Measurements from ENCODE around the gene IFI27L1.

The IFI27L1 gene

DNA sequence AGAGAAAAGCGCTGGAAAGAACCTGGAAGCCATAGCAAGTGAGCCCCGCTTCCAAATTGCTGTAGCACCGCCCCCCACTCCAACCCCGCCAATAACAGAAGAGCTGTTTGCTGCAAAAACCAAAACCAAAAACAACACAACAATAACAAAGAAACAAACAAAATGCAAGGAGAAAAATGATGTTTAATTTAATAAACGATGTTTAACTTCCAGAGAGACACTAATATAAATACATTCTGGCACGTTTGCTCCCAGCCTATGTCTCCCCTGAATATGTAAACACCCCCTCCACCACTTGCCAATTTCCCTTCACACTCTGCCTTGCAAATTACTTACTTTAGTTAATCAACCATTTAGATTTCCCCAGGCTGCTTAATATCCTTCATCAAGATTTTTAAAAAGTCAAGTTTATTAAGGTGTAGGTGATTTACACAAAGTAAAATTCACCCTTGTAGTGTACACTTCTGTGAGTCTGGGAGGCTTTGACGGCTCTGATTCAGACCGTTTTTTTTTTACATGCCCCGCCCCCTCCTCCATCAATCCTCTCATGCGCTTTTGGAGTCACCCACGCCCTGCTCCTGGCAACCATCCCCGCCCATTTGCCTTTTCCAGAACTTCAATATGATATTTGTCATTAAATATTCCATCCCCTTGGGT is 48.8 kb downstream of the IFI27L1 start:
- peak; percentile 69 for DNase-seq (ENCODE audit: low spot score)
- Histone ChIP-seq H3K27ac (peak overlapping the region; percentile 80 to 87), H3K4me3 (peak overlapping the region; percentile 77)
- TF ChIP-seq, protein P1, sequence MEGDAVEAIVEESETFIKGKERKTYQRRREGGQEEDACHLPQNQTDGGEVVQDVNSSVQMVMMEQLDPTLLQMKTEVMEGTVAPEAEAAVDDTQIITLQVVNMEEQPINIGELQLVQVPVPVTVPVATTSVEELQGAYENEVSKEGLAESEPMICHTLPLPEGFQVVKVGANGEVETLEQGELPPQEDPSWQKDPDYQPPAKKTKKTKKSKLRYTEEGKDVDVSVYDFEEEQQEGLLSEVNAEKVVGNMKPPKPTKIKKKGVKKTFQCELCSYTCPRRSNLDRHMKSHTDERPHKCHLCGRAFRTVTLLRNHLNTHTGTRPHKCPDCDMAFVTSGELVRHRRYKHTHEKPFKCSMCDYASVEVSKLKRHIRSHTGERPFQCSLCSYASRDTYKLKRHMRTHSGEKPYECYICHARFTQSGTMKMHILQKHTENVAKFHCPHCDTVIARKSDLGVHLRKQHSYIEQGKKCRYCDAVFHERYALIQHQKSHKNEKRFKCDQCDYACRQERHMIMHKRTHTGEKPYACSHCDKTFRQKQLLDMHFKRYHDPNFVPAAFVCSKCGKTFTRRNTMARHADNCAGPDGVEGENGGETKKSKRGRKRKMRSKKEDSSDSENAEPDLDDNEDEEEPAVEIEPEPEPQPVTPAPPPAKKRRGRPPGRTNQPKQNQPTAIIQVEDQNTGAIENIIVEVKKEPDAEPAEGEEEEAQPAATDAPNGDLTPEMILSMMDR (IDR thresholded peaks at IDR 0.05) = no peak

DNA sequence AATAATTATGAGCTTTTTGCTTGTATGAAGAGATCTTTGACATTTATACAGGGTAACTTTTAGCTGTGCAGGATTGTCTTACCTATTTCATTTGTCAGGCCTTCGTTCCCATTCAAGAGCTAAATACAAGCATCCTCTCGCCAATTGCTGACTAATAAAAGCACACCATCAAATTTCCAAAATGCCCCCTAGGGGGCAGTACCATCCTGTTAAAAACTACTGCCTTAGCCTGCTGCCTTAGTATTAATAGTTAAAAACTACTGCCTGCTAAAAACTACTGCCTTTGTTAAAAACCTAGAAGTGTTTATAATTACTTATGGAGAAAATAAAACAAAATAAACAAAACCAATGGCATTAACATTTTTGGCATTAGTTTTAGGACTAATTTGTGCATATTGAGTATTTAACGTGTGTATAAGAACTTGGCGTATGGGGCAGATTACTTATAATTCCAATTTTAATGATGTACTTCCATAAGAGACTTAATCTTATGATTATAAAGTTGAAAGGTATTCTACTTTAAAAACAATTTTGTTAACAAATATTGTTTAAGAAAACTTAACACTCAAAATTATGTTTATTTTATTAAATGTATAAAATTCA is 51.3 kb downstream of the IFI27L1 start:
- TF ChIP-seq, protein P1 (IDR thresholded peaks at IDR 0.05) = peak; percentile 63
- DNase-seq (ENCODE audit: low spot score) = peak; percentile 36
- H3K4me3 ChIP-seq = no peak overlapping the region
- no peak overlapping the region for H3K27ac ChIP-seq

DNA sequence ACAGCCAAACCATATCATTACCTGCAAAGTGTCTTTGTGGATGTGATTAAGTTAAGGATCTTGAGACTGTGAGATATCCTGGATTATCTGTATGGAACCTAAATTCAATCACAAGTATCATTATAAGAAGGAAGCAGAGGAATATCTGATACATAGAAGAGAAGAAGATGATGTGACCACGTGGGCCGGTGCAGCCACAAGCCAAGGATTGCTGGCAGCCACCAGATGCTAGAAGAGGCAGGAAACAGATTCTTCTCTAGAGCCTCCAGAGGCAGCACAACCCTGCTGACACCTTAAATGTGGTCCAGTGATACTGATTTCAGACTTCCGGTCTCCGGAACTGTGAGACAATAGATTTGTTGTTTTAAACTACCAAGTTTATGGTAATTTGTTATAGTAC is 54.4 kb downstream of the IFI27L1 start:
- TF ChIP-seq, protein P1 (IDR thresholded peaks at IDR 0.05) = no peak
- no peak overlapping the region for H3K4me3 ChIP-seq
- no peak overlapping the region for H3K27ac ChIP-seq
- no peak for DNase-seq (ENCODE audit: low spot score)

- DNase-seq (ENCODE audit: low spot score) = peak; percentile 84
- Histone ChIP-seq H3K27ac (no peak overlapping the region), H3K4me3 (no peak overlapping the region)
- TF ChIP-seq, protein P1 (IDR thresholded peaks at IDR 0.05) = peak; percentile 91
Observed at GRCh38 chr14:94136575-94137331, 55.6 kb downstream of the IFI27L1 start.

DNA sequence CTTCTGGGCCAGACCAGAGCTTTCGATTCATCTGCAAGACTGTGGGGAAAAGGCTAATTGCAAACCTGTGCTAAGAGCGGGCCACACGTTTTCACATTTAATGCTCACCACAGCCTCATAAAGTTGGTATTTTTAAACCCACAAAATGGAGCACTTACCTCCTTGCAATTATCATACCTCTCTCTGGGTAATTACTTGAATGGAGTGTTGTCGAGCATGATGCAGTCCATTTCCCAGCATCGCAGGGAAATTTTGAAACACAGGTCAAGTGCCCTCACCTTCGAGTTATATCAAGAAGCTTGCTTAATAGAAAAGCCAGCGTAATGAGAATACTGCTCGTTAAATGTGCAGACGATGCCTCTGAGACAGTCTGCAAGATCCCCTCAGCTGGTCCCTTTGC is 57.1 kb downstream of the IFI27L1 start:
- Histone ChIP-seq H3K27ac (no peak overlapping the region), H3K4me3 (no peak overlapping the region)
- TF ChIP-seq, protein P1 (IDR thresholded peaks at IDR 0.05) = no peak
- DNase-seq (ENCODE audit: low spot score) = no peak

DNA sequence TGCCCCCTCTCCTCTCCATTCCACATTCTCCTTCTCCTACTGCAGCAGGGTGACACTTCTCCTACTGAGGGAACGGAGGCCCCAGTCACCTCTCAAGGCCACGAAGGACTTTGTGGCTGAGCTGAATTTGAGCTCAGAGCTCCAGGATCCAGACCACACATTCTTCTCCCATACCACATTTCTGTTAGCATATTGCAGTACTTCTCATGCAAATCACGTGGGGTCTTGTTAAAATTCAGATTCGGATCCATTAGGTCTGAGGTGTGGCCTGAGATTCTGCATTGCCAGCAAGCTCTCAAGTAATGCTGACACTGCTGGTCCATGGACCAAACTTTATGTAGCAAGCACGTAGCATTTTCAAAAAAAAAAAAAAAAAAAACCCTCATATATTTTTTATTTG is 57.9 kb downstream of the IFI27L1 start:
- no peak overlapping the region for H3K27ac ChIP-seq
- TF ChIP-seq, protein P1 (IDR thresholded peaks at IDR 0.05) = no peak
- no peak for DNase-seq (ENCODE audit: low spot score)
- H3K4me3 ChIP-seq = no peak overlapping the region
